OCI-LY7 (cell line): ENCODE results near the gene ABHD15. TPM values are rescaled to one million over a fixed set of nuclear protein-coding genes. Genes with fewer than 3 reads are reported as not detected.
A peak's percentile ranks its signal among the peaks of the same experiment; 100 is the strongest.

Experiments
- BruUV-seq: library from RNA; stranded (reverse); fragments of 400-500 nt; replicated peaks from 2 replicates; lab custom pipeline; 2021; lab: Mats Ljungman, UMichigan
- CTCF ChIA-PET: fragments of 300-600 bp; sonication (Branson Sonifier 250); formaldehyde crosslinking; loops from one replicate; lab custom pipeline; 2022; ENCODE audit warnings: antibody characterized with exemption; ENCODE audit not compliant: unreplicated experiment; lab: Charles Lee
- POLR2A ChIA-PET: fragments of 300-600 bp; sonication (Branson Sonifier 250); formaldehyde crosslinking; loops from one replicate; lab custom pipeline; 2022; ENCODE audit warnings: antibody characterized with exemption; lab: Charles Lee
- DNase-seq: peaks from one replicate; pipeline ENCODE4 v3.0.0-alpha.2; 2015; ENCODE audit warnings: low spot score
- H2AFZ ChIP-seq: fragments of 200-600 bp; sonication (generic), shearing (Covaris generic); 2 replicates; pipeline ENCODE4 v1.6.1; 2014; ENCODE audit warnings: mild to moderate bottlenecking, antibody characterized with exemption, low read length, moderate library complexity
- H3K27ac ChIP-seq: fragments of 200-600 bp; sonication (generic); 2 replicates; pipeline ENCODE4 v1.5.1; 2014; ENCODE audit warnings: mixed run types, low read depth, mild to moderate bottlenecking, moderate library complexity, low read length, inconsistent platforms; ENCODE audit not compliant: poor library complexity, severe bottlenecking
- H3K36me3 ChIP-seq: fragments of 200-600 bp; sonication (generic); 2 replicates; pipeline ENCODE4 v1.6.1; 2014; ENCODE audit warnings: mild to moderate bottlenecking, antibody characterized with exemption, low read length, moderate library complexity, mixed read lengths; ENCODE audit not compliant: insufficient read depth
- H3K4me1 ChIP-seq: fragments of 200-600 bp; sonication (generic); 2 replicates; pipeline ENCODE4 v1.5.1; 2014; ENCODE audit warnings: mild to moderate bottlenecking, low read length; ENCODE audit not compliant: insufficient read depth, poor library complexity, severe bottlenecking
- H3K4me2 ChIP-seq: fragments of 200-600 bp; sonication (generic); 2 replicates; pipeline ENCODE4 v1.6.1; 2014; ENCODE audit warnings: mild to moderate bottlenecking, low read length
- H3K4me3 ChIP-seq: fragments of 200-600 bp; sonication (generic); 2 replicates; pipeline ENCODE4 v1.5.1; 2014; ENCODE audit warnings: mild to moderate bottlenecking, low read depth, low read length; ENCODE audit not compliant: poor library complexity, severe bottlenecking
- H3K79me2 ChIP-seq: fragments of 200-600 bp; sonication (generic); 2 replicates; pipeline ENCODE4 v1.6.1; 2016; ENCODE audit warnings: low read depth, mild to moderate bottlenecking, low read length, moderate library complexity, mixed read lengths; ENCODE audit not compliant: insufficient read depth
- H3K9me2 ChIP-seq: fragments of 200-600 bp; sonication (generic); 2 replicates; pipeline ENCODE4 v1.6.1; 2016; ENCODE audit warnings: mild to moderate bottlenecking, low read length, mixed read lengths; ENCODE audit not compliant: insufficient read depth
- H3K9me3 ChIP-seq: fragments of 200-600 bp; sonication (generic); 2 replicates; pipeline ENCODE4 v1.6.1; 2014; ENCODE audit warnings: mild to moderate bottlenecking, mixed run types, low read length, mixed read lengths
- H4K20me1 ChIP-seq: fragments of 200-600 bp; sonication (generic); 2 replicates; pipeline ENCODE4 v1.6.1; 2014; ENCODE audit warnings: mild to moderate bottlenecking, antibody characterized with exemption, low read length, moderate library complexity, mixed read lengths; ENCODE audit not compliant: insufficient read depth
- CTCF ChIP-seq: fragments of 200-600 bp; sonication (generic); conservative IDR thresholded peaks from 2 replicates; pipeline ENCODE4 v1.5.1; 2014; ENCODE audit warnings: mild to moderate bottlenecking, antibody characterized with exemption, low read length, moderate library complexity, mixed read lengths
- EZH2phosphoT487 ChIP-seq: fragments of 200-600 bp; sonication (generic); IDR thresholded peaks from 2 replicates; pipeline ENCODE4 v1.6.1; 2018; ENCODE audit warnings: low read depth, borderline replicate concordance, mild to moderate bottlenecking, mixed run types, antibody characterized with exemption, low read length, moderate library complexity, mixed read lengths
- intact Hi-C: fragments of 100-400 bp; cut with micrococcal nuclease; formaldehyde crosslinking; loops from one replicate; pipeline ENCODE4 v1.10.0; 2022; ENCODE audit not compliant: unreplicated experiment
- total RNA-seq, 2 experiments: library from RNA; depleted of rRNA in 1 of 2; stranded (reverse); fragments of >200 nt in 1 of 2; shearing (Covaris generic) in 1 of 2; gene quantifications; 2 replicates each; pipeline ENCODE4 v1.2.3, GENCODE V29; 2014 to 2022

ABHD15 gene
- total RNA-seq, 2 experiments from 2014 or later: 8.5 to 15.3 TPM

- Histone ChIP-seq H3K79me2 (peaks cover 7% of the 10 kb centered on the region; the same call in 1 of the 2 replicates), H4K20me1 (peaks cover 11% of the 10 kb centered on the region; the same call in 1 of the 2 replicates), H3K4me3 (peak overlapping the region; percentile 92), H3K9me2 (no peaks in the 10 kb centered on the region), H3K9me3 (no peaks in the 10 kb centered on the region), H3K36me3 (no peaks in the 10 kb centered on the region), H3K4me2 (peak overlapping the region; percentile 76), H3K27ac (no peak overlapping the region), H3K4me1 (peaks cover 38% of the 10 kb centered on the region), H2AFZ (no peak overlapping the region)
- no peak for DNase-seq
- CTCF ChIA-PET: no interaction called here
- no TSS peak for BruUV-seq
- intact Hi-C loops: loop anchor here (1.0 kb wide), 1 partner anchor 19 kb away; no protein-coding TSS in a partner anchor
- TF ChIP-seq EZH2phosphoT487: no peak
- TF ChIP-seq CTCF: 0 out of 2 replicates have a peak, but pooled peaks have one; percentile 1
- POLR2A ChIA-PET: no interaction called here
Observed at GRCh38 chr17:29594519-29595090, 27.8 kb upstream of the ABHD15 start.

GRCh38 chr17:29593591-29594518 is 27.0 kb upstream of the ABHD15 start:
- intact Hi-C loops: loop anchor here (1.0 kb wide), 1 partner anchor 19 kb away; no protein-coding TSS in a partner anchor
- H3K27ac ChIP-seq: no peak overlapping the region
- H3K4me3 ChIP-seq: peak overlapping the region; percentile 92
- peak overlapping the region; percentile 72 for H2AFZ ChIP-seq
- H3K9me3 ChIP-seq: no peaks in the 10 kb centered on the region
- no peak for TF ChIP-seq EZH2phosphoT487
- TF ChIP-seq CTCF: peak; percentile 66
- no peaks in the 10 kb centered on the region for H3K9me2 ChIP-seq
- H4K20me1 ChIP-seq: peaks cover 11% of the 10 kb centered on the region; the same call in 1 of the 2 replicates
- peaks cover 8% of the 10 kb centered on the region; the same call in 1 of the 2 replicates for H3K79me2 ChIP-seq
- ChIA-PET POLR2A (interaction anchor here (1.0 to 1.9 kb wide), 3 partner anchors 13 to 129 kb away, joined by 3 to 5 read pairs (median 5); no protein-coding TSS in a partner anchor), CTCF (interaction anchor here (0.6 kb wide), 1 partner anchor 10 kb away, joined by 6 read pairs; no protein-coding TSS in a partner anchor)
- BruUV-seq: no TSS peak
- H3K36me3 ChIP-seq: no peaks in the 10 kb centered on the region
- peaks cover 38% of the 10 kb centered on the region for H3K4me1 ChIP-seq
- H3K4me2 ChIP-seq: peak overlapping the region; percentile 76
- peak; percentile 56 for DNase-seq
